GM18873 (cell line): Measurements from ENCODE around the gene SLC9C1.

Experiments used
- ATAC-seq: cut with Tn5 transposase; IDR thresholded peaks from one replicate; pipeline ENCODE4 v1.9.1; 2021; ENCODE audit warnings: mild to moderate bottlenecking, moderate library complexity, moderate number of reproducible peaks; ENCODE audit not compliant: unreplicated experiment, low FRiP score

The SLC9C1 gene

GRCh38 chr3:112308151-112308911 is 14.3 kb upstream of the SLC9C1 start:
- ATAC-seq: no peak

GRCh38 chr3:112307557-112307956 is 13.5 kb upstream of the SLC9C1 start:
- ATAC-seq: no peak

GRCh38 chr3:112306825-112307224 is 12.8 kb upstream of the SLC9C1 start:
- ATAC-seq: no peak

GRCh38 chr3:112304611-112305010 is 10.6 kb upstream of the SLC9C1 start:
- ATAC-seq: no peak

- no peak for ATAC-seq
These were observed 9.8 kb upstream of the SLC9C1 start for GRCh38 chr3:112303764-112304325.

- no peak for ATAC-seq
These were observed 9.1 kb upstream of the SLC9C1 start for GRCh38 chr3:112302881-112303763.

- no peak for ATAC-seq
These were observed 8.3 kb upstream of the SLC9C1 start for GRCh38 chr3:112302150-112302830.

GRCh38 chr3:112298781-112299180 is 4.8 kb upstream of the SLC9C1 start:
- ATAC-seq: no peak

- no peak for ATAC-seq
These were observed 3.7 kb upstream of the SLC9C1 start for GRCh38 chr3:112297714-112298113.

GRCh38 chr3:112289011-112289410 is 5.0 kb downstream of the SLC9C1 start:
- ATAC-seq: no peak

GRCh38 chr3:112280266-112280665 is 13.8 kb downstream of the SLC9C1 start:
- no peak for ATAC-seq

GRCh38 chr3:112273536-112273935 is 20.5 kb downstream of the SLC9C1 start:
- no peak for ATAC-seq

GRCh38 chr3:112261742-112262141 is 32.3 kb downstream of the SLC9C1 start:
- no peak for ATAC-seq

- no peak for ATAC-seq
These were observed 33.5 kb downstream of the SLC9C1 start for GRCh38 chr3:112260563-112260962.

GRCh38 chr3:112253301-112253971 is 40.6 kb downstream of the SLC9C1 start:
- ATAC-seq: no peak

GRCh38 chr3:112247900-112248299 is 46.1 kb downstream of the SLC9C1 start:
- ATAC-seq: peak; percentile 72

GRCh38 chr3:112247350-112247749 is 46.7 kb downstream of the SLC9C1 start:
- no peak for ATAC-seq

- no peak for ATAC-seq
These were observed 60.9 kb downstream of the SLC9C1 start for GRCh38 chr3:112233083-112233482.

GRCh38 chr3:112231727-112232126 is 62.3 kb downstream of the SLC9C1 start:
- no peak for ATAC-seq

GRCh38 chr3:112230033-112230432 is 64.0 kb downstream of the SLC9C1 start:
- no peak for ATAC-seq
